Thoracic aorta (tissue), 2 donors: Measurements from ENCODE around the gene NOL4L. TPM values are rescaled to one million over a fixed set of nuclear protein-coding genes. Genes with fewer than 3 reads are reported as not detected.

Experiments
- ATAC-seq: fragments of 150-250 bp; one replicate; pipeline ENCODE4 v1.8.0; 2017; ENCODE audit warnings: low read depth; ENCODE audit not compliant: insufficient number of reproducible peaks, low FRiP score
- DNase-seq: peaks from one replicate; pipeline ENCODE4 v3.0.0-alpha.2; 2020; ENCODE audit warnings: low spot score
- H3K27ac ChIP-seq, 2 donors: fragments of 200-600 bp; sonication (generic); 1 replicate in 1 of 2; 2 replicates in 1 of 2; pipeline ENCODE4 v1.5.1; 2016; ENCODE audit warnings: mild to moderate bottlenecking in 2 of 2, moderate library complexity in 2 of 2
- H3K27me3 ChIP-seq: fragments of 200-600 bp; sonication (generic); replicated peaks from 2 replicates; pipeline ENCODE4 v1.6.0; 2016; ENCODE audit warnings: mild to moderate bottlenecking; ENCODE audit not compliant: insufficient read depth
- H3K36me3 ChIP-seq: fragments of 200-600 bp; sonication (generic); one replicate; pipeline ENCODE4 v1.5.1; 2016
- H3K4me1 ChIP-seq, 2 donors: fragments of 200-600 bp; sonication (generic); 1 replicate in 1 of 2; 2 replicates in 1 of 2; pipeline versions ENCODE4 v1.5.1 to v1.6.0; 2016; ENCODE audit warnings: low read depth in 2 of 2, mild to moderate bottlenecking in 1 of 2; ENCODE audit not compliant: control insufficient read depth in 1 of 2
- H3K4me3 ChIP-seq: fragments of 200-600 bp; sonication (generic); 2 replicates; pipeline ENCODE4 v1.5.1; 2016; ENCODE audit warnings: mild to moderate bottlenecking
- H3K9me3 ChIP-seq: fragments of 200-600 bp; sonication (generic); 2 replicates; pipeline ENCODE4 v1.5.1; 2016
- total RNA-seq, 2 donors: library from RNA; depleted of rRNA; stranded (reverse); fragments of >200 nt; gene quantifications; one replicate each; pipeline versions ENCODE4 v1.1.0 to v1.2.3, GENCODE V29; 2016
- TF ChIP-seq, protein P1 (sequence below): fragments of 200-600 bp; sonication (generic); IDR thresholded peaks from one replicate; pipeline ENCODE4 v1.5.1; 2019; ENCODE audit warnings: antibody characterized with exemption

The NOL4L gene
- total RNA-seq, 2 donors from 2014 or later = 17.5 to 23.7 TPM

DNA sequence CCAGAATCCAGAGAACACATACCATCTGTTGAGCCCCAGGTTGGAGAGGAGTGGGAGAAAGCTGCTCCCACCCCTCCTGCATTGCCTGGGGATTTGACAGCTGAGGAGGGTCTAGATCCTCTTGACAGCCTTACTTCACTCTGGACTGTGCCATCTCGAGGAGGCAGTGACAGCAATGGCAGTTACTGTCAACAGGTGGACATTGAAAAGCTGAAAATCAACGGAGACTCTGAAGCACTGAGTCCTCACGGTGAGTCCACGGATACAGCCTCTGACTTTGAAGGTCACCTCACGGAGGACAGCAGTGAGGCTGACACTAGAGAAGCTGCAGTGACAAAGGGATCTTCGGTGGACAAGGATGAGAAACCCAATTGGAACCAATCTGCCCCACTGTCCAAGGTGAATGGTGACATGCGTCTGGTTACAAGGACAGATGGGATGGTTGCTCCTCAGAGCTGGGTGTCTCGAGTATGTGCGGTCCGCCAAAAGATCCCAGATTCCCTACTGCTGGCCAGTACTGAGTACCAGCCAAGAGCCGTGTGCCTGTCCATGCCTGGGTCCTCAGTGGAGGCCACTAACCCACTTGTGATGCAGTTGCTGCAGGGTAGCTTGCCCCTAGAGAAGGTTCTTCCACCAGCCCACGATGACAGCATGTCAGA lies 149.6 kb downstream of the NOL4L start:
- Histone ChIP-seq H3K27ac (no peak overlapping the region), H3K36me3 (peaks cover 57% of the 10 kb centered on the region), H3K4me3 (no peak overlapping the region), H3K27me3 (no peaks in the 10 kb centered on the region), H3K4me1 (peaks cover 0 to 10% of the 10 kb centered on the region in 2 donors), H3K9me3 (no peaks in the 10 kb centered on the region)
- ATAC-seq (no peak), DNase-seq (no peak)
- TF ChIP-seq, protein P1, sequence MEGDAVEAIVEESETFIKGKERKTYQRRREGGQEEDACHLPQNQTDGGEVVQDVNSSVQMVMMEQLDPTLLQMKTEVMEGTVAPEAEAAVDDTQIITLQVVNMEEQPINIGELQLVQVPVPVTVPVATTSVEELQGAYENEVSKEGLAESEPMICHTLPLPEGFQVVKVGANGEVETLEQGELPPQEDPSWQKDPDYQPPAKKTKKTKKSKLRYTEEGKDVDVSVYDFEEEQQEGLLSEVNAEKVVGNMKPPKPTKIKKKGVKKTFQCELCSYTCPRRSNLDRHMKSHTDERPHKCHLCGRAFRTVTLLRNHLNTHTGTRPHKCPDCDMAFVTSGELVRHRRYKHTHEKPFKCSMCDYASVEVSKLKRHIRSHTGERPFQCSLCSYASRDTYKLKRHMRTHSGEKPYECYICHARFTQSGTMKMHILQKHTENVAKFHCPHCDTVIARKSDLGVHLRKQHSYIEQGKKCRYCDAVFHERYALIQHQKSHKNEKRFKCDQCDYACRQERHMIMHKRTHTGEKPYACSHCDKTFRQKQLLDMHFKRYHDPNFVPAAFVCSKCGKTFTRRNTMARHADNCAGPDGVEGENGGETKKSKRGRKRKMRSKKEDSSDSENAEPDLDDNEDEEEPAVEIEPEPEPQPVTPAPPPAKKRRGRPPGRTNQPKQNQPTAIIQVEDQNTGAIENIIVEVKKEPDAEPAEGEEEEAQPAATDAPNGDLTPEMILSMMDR = no peak

GRCh38 chr20:32434434-32434833 lies 150.7 kb downstream of the NOL4L start:
- H3K4me3 ChIP-seq = no peak overlapping the region
- DNase-seq (no peak), ATAC-seq (no peak)
- TF ChIP-seq, protein P1 = no peak
- H3K27me3 ChIP-seq = no peaks in the 10 kb centered on the region
- no peak overlapping the region for H3K27ac ChIP-seq
- peaks cover 66% of the 10 kb centered on the region for H3K36me3 ChIP-seq
- peaks cover 0 to 10% of the 10 kb centered on the region in 2 donors for H3K4me1 ChIP-seq
- H3K9me3 ChIP-seq = no peaks in the 10 kb centered on the region

DNA sequence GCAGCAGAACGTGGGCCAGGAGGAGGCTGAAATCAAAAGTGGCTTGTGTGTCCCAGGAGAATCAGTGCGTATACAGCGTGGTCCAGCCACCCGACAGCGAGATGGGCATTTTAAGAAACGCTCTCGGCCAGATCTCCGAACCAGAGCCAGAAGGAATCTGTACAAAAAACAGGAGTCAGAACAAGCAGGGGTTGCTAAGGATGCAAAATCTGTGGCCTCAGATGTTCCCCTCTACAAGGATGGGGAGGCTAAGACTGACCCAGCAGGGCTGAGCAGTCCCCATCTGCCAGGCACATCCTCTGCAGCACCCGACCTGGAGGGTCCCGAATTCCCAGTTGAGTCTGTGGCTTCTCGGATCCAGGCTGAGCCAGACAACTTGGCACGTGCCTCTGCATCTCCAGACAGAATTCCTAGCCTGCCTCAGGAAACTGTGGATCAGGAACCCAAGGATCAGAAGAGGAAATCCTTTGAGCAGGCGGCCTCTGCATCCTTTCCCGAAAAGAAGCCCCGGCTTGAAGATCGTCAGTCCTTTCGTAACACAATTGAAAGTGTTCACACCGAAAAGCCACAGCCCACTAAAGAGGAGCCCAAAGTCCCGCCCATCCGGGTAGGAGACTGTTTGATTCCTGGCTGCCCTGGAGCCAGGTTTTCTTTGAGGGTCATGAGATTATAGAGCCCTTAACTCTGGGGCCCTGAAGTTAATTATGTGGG lies 151.7 kb downstream of the NOL4L start:
- H3K4me1 ChIP-seq = peaks cover 0 to 10% of the 10 kb centered on the region in 2 donors
- ATAC-seq (no peak), DNase-seq (no peak)
- no peaks in the 10 kb centered on the region for H3K27me3 ChIP-seq
- peaks cover 74% of the 10 kb centered on the region for H3K36me3 ChIP-seq
- H3K9me3 ChIP-seq = no peaks in the 10 kb centered on the region
- TF ChIP-seq, protein P1 = no peak
- peak overlapping the region; percentile 18 to 24 for H3K27ac ChIP-seq
- no peak overlapping the region for H3K4me3 ChIP-seq

GRCh38 chr20:32432277-32432676 lies 152.9 kb downstream of the NOL4L start:
- H3K27me3 ChIP-seq = no peaks in the 10 kb centered on the region
- peaks cover 76% of the 10 kb centered on the region for H3K36me3 ChIP-seq
- peaks cover 0 to 10% of the 10 kb centered on the region in 2 donors for H3K4me1 ChIP-seq
- H3K27ac ChIP-seq = no peak overlapping the region
- TF ChIP-seq, protein P1 = no peak
- no peak overlapping the region for H3K4me3 ChIP-seq
- DNase-seq (no peak), ATAC-seq (no peak)
- no peaks in the 10 kb centered on the region for H3K9me3 ChIP-seq

- Histone ChIP-seq H3K36me3 (peaks cover 71% of the 10 kb centered on the region), H3K4me3 (no peak overlapping the region)
- no peak for ATAC-seq
Measured at GRCh38 chr20:32431457-32431856, 153.7 kb downstream of the NOL4L start.

More at GRCh38 chr20:32431457-32431856, 153.7 kb downstream of the NOL4L start:
- Histone ChIP-seq H3K9me3 (no peaks in the 10 kb centered on the region), H3K27ac (no peak overlapping the region), H3K27me3 (no peaks in the 10 kb centered on the region), H3K4me1 (peaks cover 0 to 10% of the 10 kb centered on the region in 2 donors)
- no peak for DNase-seq
- TF ChIP-seq, protein P1 = no peak
